ENCODE data around the gene HRH3.

GRCh38 chr20:62235777-62236157 is 15.7 kb upstream of the HRH3 start:
- no peak for TF ChIP-seq CTCF (IDR thresholded peaks at IDR 0.05)
- no peak for TF ChIP-seq POLR2A (IDR thresholded peaks at IDR 0.05)
- TF ChIP-seq EP300 (IDR thresholded peaks at IDR 0.05), result no peak

Measured in ovary (tissue), 3 donors.